ENCODE results near the gene ZFYVE28.

The ZFYVE28 gene

DNA sequence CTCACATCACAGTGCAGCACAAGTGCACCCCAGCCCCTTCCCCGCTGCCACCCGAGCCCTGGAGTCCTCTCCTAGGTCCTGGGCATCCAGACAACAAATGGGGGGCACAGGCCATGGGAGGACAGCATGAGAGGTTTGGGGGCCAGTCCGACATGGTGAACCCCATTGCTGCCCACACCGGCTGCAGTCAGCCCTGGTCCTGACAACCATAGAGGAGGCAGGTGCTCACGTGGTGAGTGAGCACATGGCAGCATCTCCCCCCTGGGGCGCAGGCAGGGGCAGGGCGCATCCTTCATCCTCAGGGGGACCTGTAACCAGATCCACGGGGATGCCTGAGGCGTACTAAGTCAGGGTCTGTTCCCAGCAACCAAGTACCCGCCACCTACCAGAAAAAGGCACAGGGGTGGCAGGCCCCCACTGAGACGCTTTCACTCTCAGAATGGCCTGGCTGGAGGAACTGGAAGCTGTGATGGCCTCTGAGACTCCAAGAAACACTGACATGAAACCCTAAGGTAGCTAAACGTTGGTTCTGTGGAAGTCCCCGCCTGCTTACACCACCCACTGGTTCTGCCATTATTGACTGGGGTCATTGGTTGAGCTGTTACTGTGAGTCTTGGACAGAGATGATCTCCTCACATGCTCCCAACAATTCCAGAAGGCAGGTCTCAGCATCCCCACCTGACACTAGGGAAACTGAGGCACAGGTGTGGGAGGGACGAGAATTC is 6.5 kb downstream of the ZFYVE28 start:
- no peak for DNase-seq (ENCODE audit: low read depth in 2 of 2)

- DNase-seq (ENCODE audit: low read depth in 2 of 2), result no peak
Observed at GRCh38 chr4:2409381-2409783, 9.1 kb downstream of the ZFYVE28 start.

GRCh38 chr4:2408976-2409375 is 9.5 kb downstream of the ZFYVE28 start:
- no peak for DNase-seq (ENCODE audit: low read depth in 2 of 2)

GRCh38 chr4:2408401-2408958 is 10.0 kb downstream of the ZFYVE28 start:
- no peak for DNase-seq (ENCODE audit: low read depth in 2 of 2)

GRCh38 chr4:2407991-2408342 is 10.5 kb downstream of the ZFYVE28 start:
- no peak for DNase-seq (ENCODE audit: low read depth in 2 of 2)

DNA sequence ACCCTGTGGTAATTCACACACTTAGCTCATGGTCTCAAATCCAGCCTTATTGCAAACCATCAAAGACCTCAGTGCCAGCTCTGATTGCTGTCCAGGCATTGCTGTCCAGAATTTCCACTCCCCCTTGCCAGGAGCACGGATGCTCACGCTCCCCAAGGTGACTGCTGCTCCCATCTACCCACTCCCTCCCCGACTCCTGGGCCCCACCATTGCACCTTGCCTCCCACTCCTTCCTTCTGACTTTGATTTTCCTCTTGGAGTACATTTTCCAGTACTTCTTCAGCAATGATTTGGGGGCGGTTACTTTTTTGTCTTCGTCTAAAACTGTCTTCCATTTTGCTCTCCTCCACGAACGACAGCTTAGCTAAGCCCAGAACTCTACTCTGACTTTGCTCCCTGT is 11.5 kb downstream of the ZFYVE28 start:
- DNase-seq (ENCODE audit: low read depth in 2 of 2), result no peak

DNA sequence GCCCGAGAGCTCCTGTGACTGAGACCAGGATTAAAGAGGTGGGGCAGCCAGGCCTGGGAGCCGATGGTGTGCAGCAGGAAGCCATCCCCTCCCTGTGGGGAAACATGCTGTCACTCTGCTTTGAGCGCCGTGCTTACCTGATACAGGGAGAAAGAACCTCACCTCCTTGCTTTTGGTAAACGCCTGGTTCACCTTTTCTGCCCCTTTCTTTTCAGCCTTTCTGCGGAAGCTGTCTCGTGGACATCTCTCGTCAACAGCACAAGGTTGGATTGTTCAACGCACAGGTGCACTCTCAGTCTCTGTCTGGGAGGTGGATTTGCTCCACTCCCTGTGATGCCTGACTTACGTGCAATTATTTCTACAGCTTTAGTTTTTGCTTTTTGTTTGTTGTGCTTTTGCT is 12.0 kb downstream of the ZFYVE28 start:
- DNase-seq (ENCODE audit: low read depth in 2 of 2), result no peak

DNA sequence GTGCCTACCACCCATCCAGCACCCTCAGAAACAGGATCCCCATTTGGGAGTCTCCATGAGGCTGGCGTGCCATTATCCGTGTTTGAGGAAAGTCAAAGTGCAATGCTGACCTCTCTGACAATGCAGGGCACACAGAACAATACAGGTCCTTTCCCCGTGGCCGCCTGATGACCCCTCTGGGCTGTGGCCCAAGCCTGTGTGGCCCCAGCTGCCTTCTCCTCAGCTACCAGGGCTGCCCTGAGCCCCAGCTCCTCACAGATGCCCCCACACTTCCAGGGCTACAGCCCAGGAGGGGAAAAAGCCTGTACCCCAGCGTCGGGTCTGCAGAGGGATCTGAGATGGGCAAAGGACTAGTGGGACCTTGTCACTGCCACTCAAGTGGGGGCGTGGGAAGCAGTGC is 15.5 kb downstream of the ZFYVE28 start:
- DNase-seq (ENCODE audit: low read depth in 2 of 2), result no peak

DNA sequence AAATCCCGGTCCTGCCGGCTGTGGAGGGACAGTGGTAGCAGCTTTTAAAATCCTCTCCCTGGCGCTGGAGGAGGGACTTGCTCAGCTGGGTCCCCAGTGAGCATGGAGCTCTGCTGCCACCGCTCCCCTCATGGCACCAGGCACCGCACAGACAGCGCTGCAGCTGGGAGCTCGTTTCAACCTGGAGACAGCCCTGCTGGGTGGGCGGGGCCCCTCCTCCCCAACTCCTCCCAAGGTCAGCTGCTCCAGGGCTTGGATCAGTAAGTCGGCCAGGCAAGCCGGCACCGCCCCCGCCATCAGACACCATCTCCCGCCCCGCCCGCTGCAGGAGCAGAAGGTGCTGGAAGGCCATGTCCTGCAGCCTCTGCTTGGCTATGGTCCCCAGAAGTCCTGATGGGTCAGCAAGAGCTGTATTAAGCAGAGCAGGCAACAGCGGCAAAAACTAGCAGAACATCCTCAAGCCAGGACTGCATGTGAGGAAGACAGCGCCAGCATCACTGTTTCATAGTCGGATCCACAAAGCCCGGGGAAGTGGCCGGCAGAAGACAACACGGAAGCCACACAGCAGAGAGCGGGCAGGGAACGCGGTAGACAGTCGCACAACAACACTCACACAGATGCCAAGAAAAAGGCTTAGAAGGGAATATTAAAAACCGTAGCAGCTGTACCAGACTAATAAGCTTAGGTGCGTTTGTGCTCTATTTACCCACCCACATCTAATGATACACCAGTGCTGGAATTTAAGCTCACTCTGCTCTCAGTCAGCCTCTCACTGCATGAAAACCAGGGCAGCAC is 16.2 kb downstream of the ZFYVE28 start:
- no peak for DNase-seq (ENCODE audit: low read depth in 2 of 2)

DNA sequence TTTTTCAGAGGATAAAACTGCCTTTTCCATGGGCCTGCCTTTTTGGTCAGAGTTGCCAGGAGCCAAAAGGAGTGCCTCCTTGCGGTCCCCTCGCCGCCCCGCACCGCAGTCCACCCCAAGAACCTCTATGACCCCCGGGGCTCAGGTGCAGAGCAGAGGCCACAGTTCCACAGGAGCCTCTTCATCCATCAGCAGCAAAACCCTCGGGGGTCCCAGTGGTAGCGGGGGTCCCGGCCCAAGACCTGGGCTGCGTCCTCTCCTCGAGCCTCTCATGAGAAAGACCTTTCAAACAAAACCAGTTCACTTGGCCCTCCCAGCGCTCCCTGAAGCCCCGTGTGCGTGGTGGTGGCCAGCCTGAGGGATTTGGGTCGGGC is 16.8 kb downstream of the ZFYVE28 start:
- DNase-seq (ENCODE audit: low read depth in 2 of 2), result no peak

DNA sequence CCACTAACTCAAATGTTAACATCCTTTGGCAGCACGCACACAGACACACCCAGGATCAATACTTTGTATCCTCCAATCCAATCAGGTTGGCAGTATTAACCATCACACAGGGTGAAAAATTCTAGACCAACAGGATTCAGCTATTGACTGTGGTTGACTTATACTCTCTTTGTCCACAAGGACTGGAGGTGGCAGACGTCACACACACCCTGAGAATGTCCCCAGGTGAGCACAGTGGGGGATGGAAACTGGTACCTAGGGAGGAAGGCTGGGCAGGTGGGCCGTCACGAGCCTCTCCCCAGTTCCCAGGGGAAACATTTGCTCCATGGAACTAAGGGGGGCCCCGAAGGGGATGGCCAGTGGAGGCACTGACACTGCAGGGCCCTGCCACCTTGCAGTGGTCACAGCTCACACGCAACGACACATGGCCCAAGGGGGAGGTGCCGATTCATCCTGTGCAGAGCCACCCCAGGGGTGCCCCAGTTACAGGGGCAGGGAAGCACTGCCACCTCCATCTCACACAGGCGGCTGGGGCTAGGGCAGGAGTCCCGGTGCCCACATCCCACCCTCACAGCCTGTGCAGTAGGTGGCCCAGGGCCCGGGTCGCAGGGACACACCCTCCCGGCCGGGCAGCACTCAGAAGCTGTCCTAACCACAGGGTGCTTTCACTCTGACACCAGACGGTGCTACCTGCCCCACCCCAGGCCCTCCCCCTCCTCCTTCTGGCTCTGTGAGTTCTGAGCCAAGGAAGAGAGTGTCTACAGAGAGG is 17.4 kb downstream of the ZFYVE28 start:
- DNase-seq (ENCODE audit: low read depth in 2 of 2), result no peak

GRCh38 chr4:2399631-2400190 is 18.7 kb downstream of the ZFYVE28 start:
- DNase-seq (ENCODE audit: low read depth in 2 of 2), result no peak

- no peak for DNase-seq (ENCODE audit: low read depth in 2 of 2)
Observed at GRCh38 chr4:2399216-2399615, 19.2 kb downstream of the ZFYVE28 start.

GRCh38 chr4:2397596-2398379 is 20.7 kb downstream of the ZFYVE28 start:
- no peak for DNase-seq (ENCODE audit: low read depth in 2 of 2)

DNA sequence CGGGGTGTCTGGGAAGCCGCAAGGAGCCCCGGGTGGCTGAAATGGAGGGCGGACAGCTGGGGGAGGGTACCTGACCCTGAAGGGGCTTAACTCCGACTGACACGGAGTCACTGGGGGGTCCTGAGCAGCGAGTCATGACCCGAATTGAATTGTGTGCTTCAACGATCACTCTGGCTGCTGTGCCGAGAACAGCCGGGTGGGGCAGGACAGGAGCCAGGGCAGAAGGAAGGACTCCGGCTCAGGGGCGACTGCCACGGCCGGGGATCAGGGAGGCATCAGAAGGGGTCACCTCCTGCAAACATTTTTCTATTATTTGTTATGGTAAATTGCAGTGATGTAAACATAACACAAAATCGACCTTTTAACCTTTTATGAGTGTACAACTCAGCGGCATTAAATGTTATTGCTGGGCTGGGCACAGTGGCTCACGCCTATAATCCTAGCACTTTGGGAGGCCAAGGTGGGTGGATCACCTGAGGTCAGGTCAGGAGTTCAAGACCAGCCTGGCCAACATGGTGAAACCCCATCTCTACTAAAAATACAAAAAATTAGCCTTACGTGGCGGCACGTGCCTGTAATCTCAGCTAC is 21.6 kb downstream of the ZFYVE28 start:
- no peak for DNase-seq (ENCODE audit: low read depth in 2 of 2)

DNA sequence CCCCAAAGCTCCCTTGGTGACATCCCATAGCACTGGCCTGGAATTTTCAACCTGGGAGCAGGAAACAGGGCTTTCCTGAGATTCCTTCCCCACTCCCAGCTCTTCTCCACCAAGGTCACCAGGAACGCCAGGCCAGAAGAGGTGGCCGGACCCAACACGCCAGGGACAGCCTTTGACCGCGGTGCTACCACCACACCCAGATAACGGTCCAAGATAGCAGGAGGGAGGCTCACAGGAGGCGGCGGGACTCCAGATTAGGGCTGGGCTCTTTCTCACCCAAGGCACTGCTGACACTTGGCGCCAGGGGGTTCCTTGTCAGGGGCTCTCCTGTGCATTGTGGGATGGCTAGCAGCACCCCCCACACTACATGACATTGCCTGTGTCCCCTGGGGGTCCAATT is 22.9 kb downstream of the ZFYVE28 start:
- DNase-seq (ENCODE audit: low read depth in 2 of 2), result no peak

DNA sequence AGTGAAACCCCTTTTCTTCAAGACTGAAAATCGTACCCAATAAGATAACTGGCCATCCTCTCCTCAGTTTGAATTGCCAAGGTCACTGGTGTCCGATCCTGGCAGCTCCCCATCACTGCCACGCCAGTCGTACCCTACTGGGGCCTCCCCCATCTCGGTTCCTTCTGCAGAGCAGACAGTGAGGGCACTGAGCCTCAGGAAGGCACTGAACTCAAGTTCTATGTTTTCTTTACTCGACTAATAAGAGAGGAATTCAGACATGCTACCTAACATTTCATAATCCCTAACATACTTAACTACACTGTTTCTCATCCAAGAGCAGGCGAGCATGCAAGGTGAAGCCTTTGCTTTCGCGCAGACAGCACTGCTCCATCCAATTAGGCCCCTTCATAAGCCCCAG is 23.4 kb downstream of the ZFYVE28 start:
- DNase-seq (ENCODE audit: low read depth in 2 of 2), result no peak

DNA sequence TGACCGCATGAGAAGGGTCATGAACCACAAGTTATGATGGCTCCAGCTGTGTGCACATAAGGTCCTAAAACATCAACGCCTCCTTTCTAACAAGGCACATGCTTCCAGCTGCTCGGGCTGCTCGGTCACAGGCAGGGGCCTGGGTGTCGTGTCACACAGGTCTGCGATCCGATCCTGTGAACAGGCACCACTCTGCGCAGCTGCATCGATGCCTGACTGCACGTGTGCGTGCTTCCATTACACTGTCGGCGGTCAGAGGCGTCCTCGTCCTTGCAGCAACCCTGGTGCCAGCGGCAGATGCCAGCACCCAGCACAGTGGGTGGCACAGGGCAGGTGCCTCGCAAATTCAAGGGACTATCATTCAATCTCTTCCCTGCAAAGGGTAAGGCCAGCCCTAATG is 23.9 kb downstream of the ZFYVE28 start:
- no peak for DNase-seq (ENCODE audit: low read depth in 2 of 2)

GRCh38 chr4:2393353-2394270 is 24.8 kb downstream of the ZFYVE28 start:
- no peak for DNase-seq (ENCODE audit: low read depth in 2 of 2)
